ENCODE results near the gene HOTAIR. TPM values are rescaled to one million over a fixed set of nuclear protein-coding genes. Genes with fewer than 3 reads are reported as not detected.

The HOTAIR gene
- total RNA-seq, 1 experiment from 2014 or later, result not detected

GRCh38 chr12:54006559-54007220, 31.9 kb upstream of the HOTAIR start (continued):
- TF ChIP-seq MAX (CRISPR knock-in tag; IDR thresholded peaks at IDR 0.05) (no peak), SMAD4 (CRISPR knock-in tag; IDR thresholded peaks at IDR 0.05) (no peak), ZNF671 (CRISPR knock-in tag; IDR thresholded peaks at IDR 0.05) (no peak), ZMAT4 (CRISPR knock-in tag; IDR thresholded peaks at IDR 0.05) (no peak)

- H3K36me3 Mint-ChIP-seq, result no peaks in the 10 kb centered on the region; the same call in 1 of the 2 replicates
- peaks cover 100% of the 10 kb centered on the region for H3K27me3 Mint-ChIP-seq (ENCODE audit: low read depth)
- TF ChIP-seq USF1 (CRISPR knock-in tag; IDR thresholded peaks at IDR 0.05) (no peak), MAX (CRISPR knock-in tag; IDR thresholded peaks at IDR 0.05) (no peak), CTCF (IDR thresholded peaks at IDR 0.05) (peak; percentile 96), ZNF281 (CRISPR knock-in tag; IDR thresholded peaks at IDR 0.05) (0 out of 2 replicates have a peak, but pooled peaks have one; percentile 30)
- H3K27ac Mint-ChIP-seq, result no peak overlapping the region
- ChIA-PET POLR2A (no interaction called here), CTCF (interaction anchor here (0.6 to 10.8 kb wide), 38 partner anchors 10 to 373 kb away, joined by 3 to 107 read pairs (median 4); partner anchors contain the start of genes HOXC10, HOXC5, HOXC6 and SMUG1)
- peak; percentile 96 for DNase-seq (ENCODE audit: low spot score)
- H3K9me3 Mint-ChIP-seq, result no peaks in the 10 kb centered on the region
- H3K4me1 Mint-ChIP-seq, result peaks cover 19% of the 10 kb centered on the region
- peak; percentile 69 for ATAC-seq
- H3K4me3 Mint-ChIP-seq, result peak overlapping the region; percentile 34
Observed at GRCh38 chr12:54005853-54006558, 31.3 kb upstream of the HOTAIR start.

GRCh38 chr12:54005531-54005852, 30.7 kb upstream of the HOTAIR start:
- CTCF ChIA-PET, result interaction anchor here (0.6 to 10.8 kb wide), 37 partner anchors 9 to 374 kb away, joined by 3 to 107 read pairs (median 4); partner anchors contain the start of genes HOXC10, HOXC5, HOXC6 and SMUG1
- H3K27me3 Mint-ChIP-seq (ENCODE audit: low read depth), result peaks cover 100% of the 10 kb centered on the region
- POLR2A ChIA-PET, result no interaction called here
- no peak overlapping the region for H3K27ac Mint-ChIP-seq
- ATAC-seq (no peak), DNase-seq (ENCODE audit: low spot score) (no peak)
- H3K9me3 Mint-ChIP-seq, result no peaks in the 10 kb centered on the region
- peaks cover 17% of the 10 kb centered on the region for H3K4me1 Mint-ChIP-seq
- H3K36me3 Mint-ChIP-seq, result no peaks in the 10 kb centered on the region; the same call in 1 of the 2 replicates
- peak overlapping the region; percentile 28 for H3K4me3 Mint-ChIP-seq
- TF ChIP-seq OVOL2 (CRISPR knock-in tag; IDR thresholded peaks at IDR 0.05; ENCODE audit: borderline replicate concordance) (no peak), GTF2I (CRISPR knock-in tag; conservative IDR thresholded peaks at IDR 0.05) (no peak), ZNF512 (CRISPR knock-in tag; IDR thresholded peaks at IDR 0.05; ENCODE audit: borderline replicate concordance) (no peak), ZNF263 (CRISPR knock-in tag; IDR thresholded peaks at IDR 0.05; ENCODE audit: low read depth) (no peak), ZNF138 (CRISPR knock-in tag; conservative IDR thresholded peaks at IDR 0.05) (no peak), EMX1 (CRISPR knock-in tag; IDR thresholded peaks at IDR 0.05) (no peak), ZNF532 (CRISPR knock-in tag; IDR thresholded peaks at IDR 0.05; ENCODE audit: borderline replicate concordance) (no peak), USF1 (CRISPR knock-in tag; IDR thresholded peaks at IDR 0.05) (no peak), SMAD4 (CRISPR knock-in tag; IDR thresholded peaks at IDR 0.05) (no peak), CDX4 (CRISPR knock-in tag; IDR thresholded peaks at IDR 0.05; ENCODE audit: borderline replicate concordance) (no peak)

All from WTC11 (cell line).